ENCODE results near the gene TBC1D9. TPM values are rescaled to one million over a fixed set of nuclear protein-coding genes. Genes with fewer than 3 reads are reported as not detected.

TBC1D9 gene
- total and polyA plus RNA-seq, 2 of the 13 experiments (the other 11 are each of a cell fraction or from before 2014, with no cell fraction given) = 11.9 to 12.2 TPM

DNA sequence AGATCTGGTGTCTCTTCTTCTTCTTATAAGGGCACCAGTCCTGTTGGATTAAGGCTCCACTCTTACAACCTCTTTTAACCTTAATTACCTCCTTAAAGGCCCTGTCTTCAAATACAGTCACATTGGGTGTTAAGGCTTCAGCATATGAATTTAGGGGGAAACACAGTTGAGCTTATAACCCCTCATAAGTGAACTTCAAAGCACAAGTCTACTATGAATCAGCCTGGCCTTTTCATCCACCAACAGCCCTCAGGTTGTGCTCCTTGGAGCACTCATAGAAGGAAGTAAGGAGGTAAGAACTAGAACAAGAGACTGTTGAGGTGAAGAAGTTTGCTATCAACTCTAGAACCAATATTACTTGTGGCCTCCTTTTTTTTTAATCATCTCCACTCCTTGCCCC is 18.8 kb upstream of the TBC1D9 start:
- BruUV-seq (replicated peaks) = no TSS peak
- H4K20me1 ChIP-seq (ENCODE audit: insufficient read depth, low read length) = no peaks in the 10 kb centered on the region
- no peak overlapping the region for H3K9ac ChIP-seq (ENCODE audit: insufficient read depth, low read depth, low read length)
- no peaks in the 10 kb centered on the region for H3K9me3 ChIP-seq (ENCODE audit: low read length)
- ChIA-PET CTCF (ENCODE audit: low intra/inter-chr PET ratio, low total read pairs) (no interaction called here), POLR2A (no interaction called here)
- in situ Hi-C loops (cut with HindIII; ENCODE audit: extremely low pct_ligation_motif_present, low pct_unique_long_range_greater_than_20kb) (no loop called here), intact Hi-C loops (cut with micrococcal nuclease; ENCODE audit: unreplicated experiment) (no loop called here)
- H3K36me3 ChIP-seq (replicated peaks in 1 of 2; ENCODE audit: control insufficient read depth in 1 of 2, insufficient read depth in 2 of 2, low read length in 2 of 2) = no peaks in the 10 kb centered on the region
- H3K27ac ChIP-seq (ENCODE audit: extremely low read length, insufficient read depth, low read length) = no peak overlapping the region
- H3K4me2 ChIP-seq (ENCODE audit: low read depth, low read length) = no peak overlapping the region
- no peaks in the 10 kb centered on the region for H3K27me3 ChIP-seq (ENCODE audit: control insufficient read depth in 1 of 2, insufficient read depth in 2 of 2, low read length in 2 of 2)
- H3K79me2 ChIP-seq (ENCODE audit: insufficient read depth, low read length) = no peaks in the 10 kb centered on the region
- no peak overlapping the region for H3K4me3 ChIP-seq (replicated peaks in 1 of 3; ENCODE audit: insufficient read depth in 1 of 3, low read depth in 2 of 3, low read length in 3 of 3)
- DNase-seq (ENCODE audit: low spot score) (no peak), FAIRE-seq (no peak), ATAC-seq (no peak)
- no peak overlapping the region for H2AFZ ChIP-seq (ENCODE audit: low read length)
- peaks cover 7% of the 10 kb centered on the region; the same call in 1 of the 2 replicates for H3K4me1 ChIP-seq (ENCODE audit: insufficient read depth, low read length)
- TF ChIP-seq, protein P1, sequence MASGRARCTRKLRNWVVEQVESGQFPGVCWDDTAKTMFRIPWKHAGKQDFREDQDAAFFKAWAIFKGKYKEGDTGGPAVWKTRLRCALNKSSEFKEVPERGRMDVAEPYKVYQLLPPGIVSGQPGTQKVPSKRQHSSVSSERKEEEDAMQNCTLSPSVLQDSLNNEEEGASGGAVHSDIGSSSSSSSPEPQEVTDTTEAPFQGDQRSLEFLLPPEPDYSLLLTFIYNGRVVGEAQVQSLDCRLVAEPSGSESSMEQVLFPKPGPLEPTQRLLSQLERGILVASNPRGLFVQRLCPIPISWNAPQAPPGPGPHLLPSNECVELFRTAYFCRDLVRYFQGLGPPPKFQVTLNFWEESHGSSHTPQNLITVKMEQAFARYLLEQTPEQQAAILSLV (CRISPR knock-in tag; IDR thresholded peaks at IDR 0.05; ENCODE audit: borderline replicate concordance) = no peak
- TF ChIP-seq ZNF251 (CRISPR knock-in tag; IDR thresholded peaks at IDR 0.05) = no peak
- TF ChIP-seq MEIS1 (CRISPR knock-in tag; IDR thresholded peaks at IDR 0.05; ENCODE audit: borderline replicate concordance) = no peak
- no peak for TF ChIP-seq ZNF562 (CRISPR knock-in tag; IDR thresholded peaks at IDR 0.05; ENCODE audit: borderline replicate concordance)
- TF ChIP-seq TAF1 (CRISPR knock-in tag; IDR thresholded peaks at IDR 0.05) = no peak
- TF ChIP-seq, protein P2, sequence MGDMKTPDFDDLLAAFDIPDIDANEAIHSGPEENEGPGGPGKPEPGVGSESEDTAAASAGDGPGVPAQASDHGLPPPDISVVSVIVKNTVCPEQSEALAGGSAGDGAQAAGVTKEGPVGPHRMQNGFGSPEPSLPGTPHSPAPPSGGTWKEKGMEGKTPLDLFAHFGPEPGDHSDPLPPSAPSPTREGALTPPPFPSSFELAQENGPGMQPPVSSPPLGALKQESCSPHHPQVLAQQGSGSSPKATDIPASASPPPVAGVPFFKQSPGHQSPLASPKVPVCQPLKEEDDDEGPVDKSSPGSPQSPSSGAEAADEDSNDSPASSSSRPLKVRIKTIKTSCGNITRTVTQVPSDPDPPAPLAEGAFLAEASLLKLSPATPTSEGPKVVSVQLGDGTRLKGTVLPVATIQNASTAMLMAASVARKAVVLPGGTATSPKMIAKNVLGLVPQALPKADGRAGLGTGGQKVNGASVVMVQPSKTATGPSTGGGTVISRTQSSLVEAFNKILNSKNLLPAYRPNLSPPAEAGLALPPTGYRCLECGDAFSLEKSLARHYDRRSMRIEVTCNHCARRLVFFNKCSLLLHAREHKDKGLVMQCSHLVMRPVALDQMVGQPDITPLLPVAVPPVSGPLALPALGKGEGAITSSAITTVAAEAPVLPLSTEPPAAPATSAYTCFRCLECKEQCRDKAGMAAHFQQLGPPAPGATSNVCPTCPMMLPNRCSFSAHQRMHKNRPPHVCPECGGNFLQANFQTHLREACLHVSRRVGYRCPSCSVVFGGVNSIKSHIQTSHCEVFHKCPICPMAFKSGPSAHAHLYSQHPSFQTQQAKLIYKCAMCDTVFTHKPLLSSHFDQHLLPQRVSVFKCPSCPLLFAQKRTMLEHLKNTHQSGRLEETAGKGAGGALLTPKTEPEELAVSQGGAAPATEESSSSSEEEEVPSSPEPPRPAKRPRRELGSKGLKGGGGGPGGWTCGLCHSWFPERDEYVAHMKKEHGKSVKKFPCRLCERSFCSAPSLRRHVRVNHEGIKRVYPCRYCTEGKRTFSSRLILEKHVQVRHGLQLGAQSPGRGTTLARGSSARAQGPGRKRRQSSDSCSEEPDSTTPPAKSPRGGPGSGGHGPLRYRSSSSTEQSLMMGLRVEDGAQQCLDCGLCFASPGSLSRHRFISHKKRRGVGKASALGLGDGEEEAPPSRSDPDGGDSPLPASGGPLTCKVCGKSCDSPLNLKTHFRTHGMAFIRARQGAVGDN (CRISPR knock-in tag; IDR thresholded peaks at IDR 0.05) = no peak
- TF ChIP-seq, protein P3, sequence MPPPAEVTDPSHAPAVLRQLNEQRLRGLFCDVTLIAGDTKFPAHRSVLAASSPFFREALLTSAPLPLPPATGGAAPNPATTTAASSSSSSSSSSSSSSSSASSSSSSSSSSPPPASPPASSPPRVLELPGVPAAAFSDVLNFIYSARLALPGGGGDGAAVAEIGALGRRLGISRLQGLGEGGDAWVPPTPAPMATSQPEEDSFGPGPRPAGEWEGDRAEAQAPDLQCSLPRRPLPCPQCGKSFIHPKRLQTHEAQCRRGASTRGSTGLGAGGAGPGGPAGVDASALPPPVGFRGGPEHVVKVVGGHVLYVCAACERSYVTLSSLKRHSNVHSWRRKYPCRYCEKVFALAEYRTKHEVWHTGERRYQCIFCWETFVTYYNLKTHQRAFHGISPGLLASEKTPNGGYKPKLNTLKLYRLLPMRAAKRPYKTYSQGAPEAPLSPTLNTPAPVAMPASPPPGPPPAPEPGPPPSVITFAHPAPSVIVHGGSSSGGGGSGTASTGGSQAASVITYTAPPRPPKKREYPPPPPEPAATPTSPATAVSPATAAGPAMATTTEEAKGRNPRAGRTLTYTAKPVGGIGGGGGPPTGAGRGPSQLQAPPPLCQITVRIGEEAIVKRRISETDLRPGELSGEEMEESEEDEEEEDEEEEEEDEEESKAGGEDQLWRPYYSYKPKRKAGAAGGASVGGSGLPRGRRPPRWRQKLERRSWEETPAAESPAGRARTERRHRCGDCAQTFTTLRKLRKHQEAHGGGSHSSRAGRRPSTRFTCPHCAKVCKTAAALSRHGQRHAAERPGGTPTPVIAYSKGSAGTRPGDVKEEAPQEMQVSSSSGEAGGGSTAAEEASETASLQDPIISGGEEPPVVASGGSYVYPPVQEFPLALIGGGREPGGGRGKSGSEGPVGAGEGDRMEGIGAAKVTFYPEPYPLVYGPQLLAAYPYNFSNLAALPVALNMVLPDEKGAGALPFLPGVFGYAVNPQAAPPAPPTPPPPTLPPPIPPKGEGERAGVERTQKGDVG (CRISPR knock-in tag; IDR thresholded peaks at IDR 0.05; ENCODE audit: borderline replicate concordance) = no peak
- TF ChIP-seq TCF7 (IDR thresholded peaks at IDR 0.05; ENCODE audit: low read depth) = no peak
- TF ChIP-seq, protein P4, sequence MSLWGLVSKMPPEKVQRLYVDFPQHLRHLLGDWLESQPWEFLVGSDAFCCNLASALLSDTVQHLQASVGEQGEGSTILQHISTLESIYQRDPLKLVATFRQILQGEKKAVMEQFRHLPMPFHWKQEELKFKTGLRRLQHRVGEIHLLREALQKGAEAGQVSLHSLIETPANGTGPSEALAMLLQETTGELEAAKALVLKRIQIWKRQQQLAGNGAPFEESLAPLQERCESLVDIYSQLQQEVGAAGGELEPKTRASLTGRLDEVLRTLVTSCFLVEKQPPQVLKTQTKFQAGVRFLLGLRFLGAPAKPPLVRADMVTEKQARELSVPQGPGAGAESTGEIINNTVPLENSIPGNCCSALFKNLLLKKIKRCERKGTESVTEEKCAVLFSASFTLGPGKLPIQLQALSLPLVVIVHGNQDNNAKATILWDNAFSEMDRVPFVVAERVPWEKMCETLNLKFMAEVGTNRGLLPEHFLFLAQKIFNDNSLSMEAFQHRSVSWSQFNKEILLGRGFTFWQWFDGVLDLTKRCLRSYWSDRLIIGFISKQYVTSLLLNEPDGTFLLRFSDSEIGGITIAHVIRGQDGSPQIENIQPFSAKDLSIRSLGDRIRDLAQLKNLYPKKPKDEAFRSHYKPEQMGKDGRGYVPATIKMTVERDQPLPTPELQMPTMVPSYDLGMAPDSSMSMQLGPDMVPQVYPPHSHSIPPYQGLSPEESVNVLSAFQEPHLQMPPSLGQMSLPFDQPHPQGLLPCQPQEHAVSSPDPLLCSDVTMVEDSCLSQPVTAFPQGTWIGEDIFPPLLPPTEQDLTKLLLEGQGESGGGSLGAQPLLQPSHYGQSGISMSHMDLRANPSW (CRISPR knock-in tag; IDR thresholded peaks at IDR 0.05; ENCODE audit: borderline replicate concordance) = no peak

Data from HepG2 (cell line).